GM19455 (cell line): ENCODE results near the gene CDK11B.

Experiments
- ATAC-seq: cut with Tn5 transposase; IDR thresholded peaks from one replicate; pipeline ENCODE4 v1.9.1; 2021; ENCODE audit not compliant: unreplicated experiment

CDK11B gene

GRCh38 chr1:1628754-1629429, 29.9 kb downstream of the CDK11B start:
- no peak for ATAC-seq

- no peak for ATAC-seq
Observed at GRCh38 chr1:1627829-1628753, 30.7 kb downstream of the CDK11B start.

GRCh38 chr1:1627261-1627828, 31.5 kb downstream of the CDK11B start:
- no peak for ATAC-seq

GRCh38 chr1:1626207-1627141, 32.3 kb downstream of the CDK11B start:
- no peak for ATAC-seq

GRCh38 chr1:1625824-1626206, 33.0 kb downstream of the CDK11B start:
- ATAC-seq = no peak

GRCh38 chr1:1625404-1625775, 33.4 kb downstream of the CDK11B start:
- no peak for ATAC-seq

GRCh38 chr1:1624443-1625403, 34.1 kb downstream of the CDK11B start:
- no peak for ATAC-seq

- no peak for ATAC-seq
Observed at GRCh38 chr1:1623631-1624442, 35.0 kb downstream of the CDK11B start.

- no peak for ATAC-seq
Observed at GRCh38 chr1:1623181-1623630, 35.6 kb downstream of the CDK11B start.

GRCh38 chr1:1622788-1623094, 36.1 kb downstream of the CDK11B start:
- ATAC-seq = no peak

GRCh38 chr1:1622010-1622787, 36.6 kb downstream of the CDK11B start:
- ATAC-seq = no peak

GRCh38 chr1:1621173-1622009, 37.4 kb downstream of the CDK11B start:
- no peak for ATAC-seq

- ATAC-seq = no peak
Observed at GRCh38 chr1:1620433-1621139, 38.2 kb downstream of the CDK11B start.

GRCh38 chr1:1619917-1620361, 38.9 kb downstream of the CDK11B start:
- no peak for ATAC-seq

- no peak for ATAC-seq
Observed at GRCh38 chr1:1618396-1619068, 40.3 kb downstream of the CDK11B start.

GRCh38 chr1:1617925-1618324, 40.9 kb downstream of the CDK11B start:
- no peak for ATAC-seq
